ENCODE measurements around the gene GAB4.

DNA sequence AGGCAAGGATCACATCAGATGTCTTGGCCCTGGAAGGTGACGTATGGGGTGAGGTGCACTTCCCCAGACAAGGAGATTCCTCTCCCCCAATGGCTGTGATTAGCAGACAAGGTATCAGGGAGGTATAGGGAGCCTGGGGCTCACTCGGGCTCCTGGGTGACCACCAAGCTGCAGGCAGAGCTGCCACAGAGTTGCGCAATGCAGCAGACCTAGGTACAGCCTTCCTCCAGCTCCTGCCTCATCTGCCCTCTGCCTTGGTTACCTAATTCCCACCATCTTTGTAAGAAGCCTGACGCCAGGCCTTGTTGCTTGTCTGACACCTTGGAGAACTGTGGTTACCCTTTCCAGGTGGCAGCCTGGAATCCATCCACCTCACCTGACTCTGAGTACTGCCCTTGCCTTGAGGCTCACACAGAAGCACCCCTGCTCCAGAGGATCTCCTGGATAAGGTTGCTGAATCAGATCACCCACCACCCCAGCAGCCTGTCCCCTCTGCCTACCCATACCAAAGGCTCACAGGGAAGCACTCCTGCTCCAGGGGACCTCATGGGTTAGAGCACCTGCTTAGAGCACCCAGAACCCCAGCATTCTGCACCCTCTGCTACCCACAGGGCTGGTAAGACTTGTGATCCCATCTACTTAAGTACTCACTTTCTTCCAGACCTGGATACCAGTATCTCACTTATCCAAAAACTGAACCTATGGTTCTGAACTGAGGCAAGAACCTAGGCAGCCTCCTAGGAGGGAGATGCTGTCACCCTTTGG, 40.4 kb downstream of the GAB4 start:
- TF ChIP-seq POLR2AphosphoS5 (IDR thresholded peaks at IDR 0.05; ENCODE audit: low read depth, low read length): no peak
- TF ChIP-seq TAF1 (IDR thresholded peaks at IDR 0.05; ENCODE audit: borderline replicate concordance, insufficient read depth, low read length): no peak
